ENCODE measurements around the gene MAEA.
"Not testable (repeated sequence)": the region's sequence is repeated elsewhere in the genome, so short reads cannot be mapped to it uniquely, and the experiment has no call there.

MAEA gene

DNA sequence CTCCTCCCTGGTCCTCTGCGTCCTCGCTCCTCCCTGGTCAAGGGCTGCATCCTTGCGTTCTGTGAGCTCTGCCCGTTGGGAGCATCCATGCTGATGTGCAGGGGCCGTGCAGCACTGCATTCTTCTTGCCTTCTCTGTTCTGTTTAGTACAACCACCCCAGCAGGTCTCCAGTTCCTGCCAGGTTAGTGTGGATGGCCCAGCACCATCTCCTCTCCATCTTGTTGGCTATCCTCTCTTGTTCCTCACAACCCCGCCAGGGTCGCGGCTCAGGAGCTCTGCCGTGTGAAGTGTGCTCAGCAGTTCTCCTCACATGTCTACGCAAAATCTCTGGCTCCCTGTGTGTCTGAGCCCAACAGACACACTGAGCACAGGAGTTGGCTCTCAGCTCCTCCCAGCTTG, 10.4 kb upstream of the MAEA start:
- DNase-seq (ENCODE audit: low read depth): no peak

DNA sequence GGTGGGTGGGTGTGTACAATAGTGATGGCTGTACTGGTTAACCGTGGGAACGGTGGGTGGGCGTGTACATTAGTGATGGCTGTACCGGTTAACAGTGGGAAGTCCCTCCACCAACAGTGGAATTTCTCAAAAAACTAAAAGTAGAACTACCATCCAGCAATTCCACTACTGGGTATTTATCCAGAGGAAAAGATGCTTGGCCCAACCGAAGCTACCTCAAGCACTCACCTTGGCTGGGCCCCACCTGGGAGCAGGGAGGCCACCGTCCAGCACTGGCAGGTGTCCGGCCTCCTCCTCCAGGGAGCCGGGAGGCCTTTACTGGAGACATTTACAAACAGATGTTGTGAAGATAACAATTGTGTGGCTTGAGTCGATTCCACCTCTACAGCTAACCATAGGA, 6.0 kb upstream of the MAEA start:
- DNase-seq (ENCODE audit: low read depth): no peak

DNA sequence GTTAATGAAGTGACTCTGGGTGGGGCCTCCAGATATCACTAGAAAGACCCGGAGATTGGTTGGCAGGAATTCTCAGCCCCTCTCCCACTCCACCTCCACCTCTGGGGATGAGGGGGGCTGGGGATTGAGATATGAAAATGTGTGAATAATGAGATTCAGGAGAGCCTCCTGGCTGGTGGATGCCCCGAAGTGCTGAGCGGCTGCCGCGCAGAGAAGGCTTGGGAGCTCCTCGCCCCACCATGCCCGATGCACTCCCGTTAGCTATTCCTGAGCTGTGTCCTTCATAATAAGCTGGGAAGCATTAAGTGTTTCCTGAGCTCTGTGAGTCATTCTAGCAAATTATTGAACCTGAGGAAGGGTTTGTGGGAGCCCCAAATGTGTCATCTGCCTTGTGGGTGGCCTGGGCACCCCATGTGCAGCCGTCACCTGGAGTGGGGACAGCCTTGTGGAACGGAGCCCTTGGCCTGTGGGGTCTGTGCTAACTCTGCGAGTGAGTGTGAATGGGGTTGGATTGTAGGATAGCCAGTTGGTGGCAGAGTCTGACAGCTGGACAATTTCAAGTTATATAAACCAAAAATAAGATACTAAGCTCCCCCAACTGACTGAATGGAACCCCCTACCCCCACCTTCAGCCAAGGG, 4.4 kb upstream of the MAEA start:
- no peak for DNase-seq (ENCODE audit: low read depth)

DNA sequence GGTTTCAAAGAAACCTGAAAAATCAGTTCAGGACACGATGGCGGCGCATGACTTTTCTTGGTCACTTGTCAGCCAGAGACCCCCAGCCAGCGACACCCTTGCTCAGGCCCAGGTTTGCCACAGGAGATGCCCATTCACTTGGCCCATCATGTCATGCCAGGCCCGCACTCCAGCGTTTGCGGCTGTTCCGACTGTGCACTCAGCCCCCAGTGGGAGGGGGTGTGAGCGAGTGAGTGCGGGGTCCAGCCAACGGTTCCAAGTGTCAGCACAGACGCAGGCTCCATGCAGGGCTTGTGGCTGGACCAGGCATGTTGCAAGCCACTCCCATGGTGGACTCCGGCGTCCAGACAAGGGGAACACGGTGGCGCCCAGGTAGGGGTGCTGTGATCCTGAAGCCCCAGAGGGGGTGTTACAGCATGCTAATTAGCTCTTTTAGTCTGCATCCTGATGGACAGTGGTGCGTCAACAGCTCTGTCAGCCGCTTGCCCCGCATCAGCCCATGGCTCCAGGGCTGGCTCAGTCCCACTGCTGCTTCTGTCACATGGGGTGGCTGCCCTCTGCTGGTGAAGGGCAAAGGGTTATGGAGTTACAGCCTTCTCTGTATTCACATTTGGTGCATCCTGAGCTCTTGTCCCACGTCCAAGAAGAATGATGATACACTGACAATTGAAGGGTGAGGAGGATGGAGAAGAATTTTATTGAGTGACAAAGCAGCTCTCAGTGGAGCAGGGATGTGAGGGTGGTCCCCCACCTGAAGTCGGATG, 3.7 kb upstream of the MAEA start:
- no peak for DNase-seq (ENCODE audit: low read depth)

DNA sequence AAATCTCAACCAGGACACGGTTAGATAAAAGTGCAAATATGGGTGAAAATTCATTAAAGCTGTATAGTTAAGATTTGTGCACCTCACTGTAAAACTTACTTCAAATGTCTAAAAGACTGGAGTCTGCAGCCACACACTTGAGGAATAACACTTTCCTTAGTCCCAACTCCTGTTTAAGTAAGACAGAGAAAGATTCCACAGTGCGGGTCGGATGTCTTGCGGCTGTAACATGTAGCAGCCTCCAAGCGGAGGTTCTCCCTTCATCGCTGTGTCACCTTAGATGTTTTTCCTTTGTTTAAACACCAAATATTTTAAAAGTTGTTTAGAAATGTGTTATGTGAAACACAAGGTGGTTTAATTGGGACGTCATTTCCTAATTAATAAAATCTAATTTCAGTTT, 905 bp upstream of the MAEA start:
- DNase-seq (ENCODE audit: low read depth): no peak

DNA sequence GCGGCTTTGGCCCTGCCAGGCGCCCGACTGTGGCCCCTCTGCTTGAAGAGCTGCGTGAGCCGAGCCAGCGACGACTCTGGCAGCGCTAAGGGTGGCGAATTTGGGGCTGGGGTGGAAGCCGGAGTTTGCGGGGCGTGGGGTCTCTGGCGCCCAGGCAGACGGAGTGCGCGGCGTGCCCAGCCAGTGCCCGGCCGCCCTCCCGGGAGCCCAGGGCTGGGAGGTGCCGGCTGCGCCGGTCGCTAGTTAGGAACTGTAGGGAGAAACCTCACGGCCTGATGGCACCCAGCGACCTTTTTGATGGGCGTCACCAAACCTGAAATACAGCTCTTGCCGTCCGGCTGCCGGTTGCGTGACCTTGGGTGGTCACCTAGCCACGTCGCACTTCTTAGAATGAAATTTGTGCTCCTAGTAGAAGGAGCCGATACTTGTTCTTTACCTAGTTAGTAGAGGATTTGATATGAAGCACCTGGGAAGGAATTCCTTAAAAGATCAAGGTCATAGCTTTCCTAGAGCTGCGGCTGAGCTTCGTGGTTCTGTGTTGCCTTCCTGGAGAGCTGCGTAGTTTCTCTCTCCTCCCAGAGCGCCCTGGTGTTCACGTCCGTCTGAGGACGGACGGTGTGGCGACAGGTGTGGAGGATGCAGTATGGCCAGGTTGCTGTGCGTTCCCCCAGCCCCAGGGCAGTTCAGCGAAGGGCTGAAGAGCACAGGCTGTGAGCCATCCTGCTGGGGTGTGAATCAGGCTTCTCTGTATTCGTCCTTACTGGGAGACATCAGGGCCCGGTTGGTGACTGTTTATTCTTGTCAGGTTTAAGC, 680 bp downstream of the MAEA start:
- DNase-seq (ENCODE audit: low read depth): no peak

DNA sequence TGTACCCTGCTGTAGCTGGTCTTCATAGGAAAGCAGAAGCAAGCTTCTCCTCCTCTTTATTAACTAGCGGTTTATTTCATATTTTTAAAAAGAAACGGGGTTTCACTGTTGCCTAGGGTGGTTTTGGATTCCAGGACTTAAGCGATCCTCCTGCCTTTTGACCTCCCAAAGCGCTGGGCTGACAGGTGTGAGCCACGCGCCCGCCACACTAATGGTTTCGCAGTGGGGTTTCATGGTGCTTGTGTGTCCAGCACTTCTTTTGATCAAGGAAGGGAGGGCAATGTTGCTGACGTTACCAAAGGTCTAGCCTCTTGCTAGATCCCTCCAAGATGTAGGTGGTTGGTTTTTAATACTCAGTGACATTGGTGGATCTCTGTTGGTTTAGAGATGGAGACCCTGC, 1.4 kb downstream of the MAEA start:
- no peak for DNase-seq (ENCODE audit: low read depth)

DNA sequence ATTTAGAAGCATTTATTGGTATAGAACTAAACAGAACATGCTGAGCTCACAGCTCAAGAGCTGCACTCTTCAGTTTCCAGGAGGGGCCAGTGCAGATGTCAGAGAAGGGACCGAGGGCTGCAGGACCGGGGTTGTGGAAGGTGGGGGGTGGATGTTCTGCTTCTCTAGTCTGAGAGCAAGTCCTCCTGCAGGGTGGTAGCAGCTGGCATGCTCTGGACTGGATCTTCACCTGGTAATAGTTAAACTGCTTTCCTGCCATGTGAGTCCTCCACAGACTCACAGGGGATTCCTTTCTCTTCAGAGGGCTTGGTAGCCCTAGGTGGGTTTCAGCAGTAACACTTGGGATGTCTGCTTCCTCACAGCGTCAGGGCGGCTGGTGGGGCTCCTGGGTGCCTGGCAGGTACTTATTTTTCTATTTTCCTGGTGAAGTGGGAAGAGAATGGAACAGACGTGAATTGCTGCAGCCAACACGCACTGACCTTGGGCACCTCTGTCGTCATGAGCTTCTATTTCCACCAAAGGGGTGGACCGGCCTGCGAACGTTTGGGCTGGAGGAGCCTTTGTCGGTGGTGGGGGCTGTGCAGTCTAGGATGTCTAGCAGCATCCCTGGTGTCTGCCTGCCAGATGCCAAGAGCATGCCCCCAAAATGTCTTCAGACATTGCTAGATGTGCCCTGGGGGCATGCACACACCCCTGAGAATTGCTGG, 2.5 kb downstream of the MAEA start:
- no peak for DNase-seq (ENCODE audit: low read depth)

DNA sequence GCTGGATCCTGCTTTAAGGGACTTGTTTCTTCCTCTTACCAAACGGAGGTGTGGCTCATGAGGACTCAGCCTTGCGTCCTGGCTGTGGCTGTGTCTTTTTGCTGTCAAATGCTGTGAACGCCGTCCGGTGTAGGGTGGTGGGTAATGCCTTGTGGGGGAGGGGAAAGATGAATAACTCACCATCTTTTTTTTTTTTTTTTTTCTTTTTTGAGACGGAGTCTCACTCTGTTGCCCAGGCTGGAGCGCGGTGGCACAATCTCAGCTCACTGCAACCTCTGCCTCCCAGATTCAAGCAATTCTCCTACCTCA, 3.0 kb downstream of the MAEA start:
- DNase-seq (ENCODE audit: low read depth): not testable (repeated sequence)

DNA sequence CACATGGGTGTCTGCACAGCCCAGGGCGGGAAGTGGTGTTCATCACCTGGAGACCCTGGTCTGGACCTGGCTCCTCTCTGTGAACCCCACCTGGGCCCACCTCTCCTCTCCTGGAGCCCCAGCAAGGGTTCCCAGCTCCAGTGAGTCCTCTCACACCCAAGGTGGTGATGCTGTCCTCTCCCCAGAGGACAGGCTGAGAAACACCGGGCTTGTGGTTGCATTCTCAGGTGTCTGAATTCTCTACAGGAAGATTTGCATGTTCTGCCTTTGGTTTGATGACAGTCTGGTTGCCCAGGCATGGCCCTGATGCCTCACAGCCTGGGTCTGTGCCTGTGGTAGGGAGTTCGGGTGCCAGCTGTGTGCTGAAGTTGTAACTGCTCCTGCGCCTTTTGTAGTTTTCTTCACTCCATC, 3.8 kb downstream of the MAEA start:
- DNase-seq (ENCODE audit: low read depth): no peak

DNA sequence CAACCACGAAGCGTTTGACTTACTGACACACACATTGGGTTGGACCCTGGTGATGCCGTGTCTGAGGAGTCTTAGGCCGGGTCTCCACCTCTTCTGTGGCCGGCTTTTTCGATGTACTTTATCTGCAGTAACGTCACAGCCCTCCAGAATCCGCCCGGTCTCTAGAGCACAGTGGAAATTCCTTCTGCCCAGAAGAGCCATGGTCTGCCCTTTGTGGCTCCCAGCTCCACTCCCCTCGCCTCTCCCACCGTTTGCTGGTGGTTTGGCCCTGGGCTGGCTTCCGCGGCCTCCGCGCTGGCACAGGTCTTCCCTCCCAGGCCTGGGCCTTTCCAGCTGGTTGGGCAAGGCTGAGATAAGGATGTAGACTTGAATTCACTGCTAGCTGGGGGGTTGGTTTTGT, 4.3 kb downstream of the MAEA start:
- DNase-seq (ENCODE audit: low read depth): no peak

DNA sequence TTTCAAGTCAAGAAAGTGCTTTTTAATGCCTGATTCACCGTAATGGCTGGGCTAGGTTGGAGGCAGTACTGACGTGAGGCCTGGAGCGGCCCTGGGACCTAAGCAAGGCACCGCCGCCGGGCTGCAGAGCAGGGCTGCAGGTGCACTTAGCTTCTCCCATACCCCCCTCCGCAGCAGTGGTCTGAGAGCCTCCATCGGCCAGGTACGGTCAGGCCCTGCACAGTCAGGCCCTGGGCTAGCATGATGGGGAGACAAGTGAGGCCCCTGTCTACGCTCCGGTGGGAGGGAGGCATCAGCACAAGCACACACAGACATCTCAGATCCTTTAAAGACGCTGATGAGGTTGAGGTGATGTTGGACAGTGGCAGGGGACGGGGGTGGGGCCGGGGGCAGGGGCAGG, 4.7 kb downstream of the MAEA start:
- DNase-seq (ENCODE audit: low read depth): no peak

DNA sequence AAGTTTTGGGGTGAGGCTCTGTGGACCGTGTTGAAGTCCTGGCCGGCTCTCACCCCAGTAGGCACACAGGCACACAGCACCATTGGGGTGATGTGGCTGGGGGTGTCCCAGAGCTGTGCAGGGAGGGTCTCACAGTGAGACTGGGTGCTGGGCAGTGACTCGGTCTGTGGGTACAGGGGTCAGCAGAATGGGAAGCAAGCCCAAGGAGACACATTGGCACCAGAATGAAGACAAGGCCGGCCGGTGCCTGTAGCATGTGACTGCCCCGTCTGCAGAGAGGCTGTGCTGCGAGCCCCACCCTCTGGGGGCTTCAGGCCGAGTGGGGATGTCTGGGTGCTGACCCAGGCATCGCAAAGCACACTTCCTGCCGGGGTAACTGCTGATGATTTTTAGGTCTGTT, 5.2 kb downstream of the MAEA start:
- no peak for DNase-seq (ENCODE audit: low read depth)

DNA sequence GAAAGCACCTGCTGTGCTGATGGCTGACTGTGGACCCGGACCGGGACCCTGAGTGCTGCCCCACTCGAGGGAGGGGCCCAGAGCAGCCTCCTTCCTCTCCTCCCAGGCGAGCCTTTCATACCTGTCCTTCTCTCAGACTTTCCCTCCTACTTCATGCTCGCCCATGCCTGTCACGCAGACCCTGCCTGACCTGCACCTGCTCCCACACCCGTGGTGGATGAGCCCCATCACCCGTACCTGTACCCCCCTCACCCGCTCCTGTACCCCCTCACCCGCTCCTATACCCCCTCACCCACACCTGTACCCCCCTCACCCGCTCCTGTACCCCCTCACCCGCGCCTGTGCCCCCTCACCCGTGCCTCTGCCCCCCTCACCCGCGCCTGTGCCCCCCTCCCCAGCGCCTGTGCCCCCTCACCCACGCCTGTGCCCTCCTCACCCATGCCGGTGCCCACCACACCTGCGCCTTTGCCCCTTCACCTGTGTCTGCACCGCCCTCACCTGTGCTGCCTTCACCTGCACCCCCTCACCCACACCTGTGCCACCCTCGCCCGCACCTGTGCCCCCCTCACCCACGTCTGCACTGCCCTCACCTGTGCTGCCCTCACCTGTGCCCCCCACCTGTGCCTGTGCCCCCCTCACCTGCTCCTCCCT, 5.8 kb downstream of the MAEA start:
- DNase-seq (ENCODE audit: low read depth): no peak

DNA sequence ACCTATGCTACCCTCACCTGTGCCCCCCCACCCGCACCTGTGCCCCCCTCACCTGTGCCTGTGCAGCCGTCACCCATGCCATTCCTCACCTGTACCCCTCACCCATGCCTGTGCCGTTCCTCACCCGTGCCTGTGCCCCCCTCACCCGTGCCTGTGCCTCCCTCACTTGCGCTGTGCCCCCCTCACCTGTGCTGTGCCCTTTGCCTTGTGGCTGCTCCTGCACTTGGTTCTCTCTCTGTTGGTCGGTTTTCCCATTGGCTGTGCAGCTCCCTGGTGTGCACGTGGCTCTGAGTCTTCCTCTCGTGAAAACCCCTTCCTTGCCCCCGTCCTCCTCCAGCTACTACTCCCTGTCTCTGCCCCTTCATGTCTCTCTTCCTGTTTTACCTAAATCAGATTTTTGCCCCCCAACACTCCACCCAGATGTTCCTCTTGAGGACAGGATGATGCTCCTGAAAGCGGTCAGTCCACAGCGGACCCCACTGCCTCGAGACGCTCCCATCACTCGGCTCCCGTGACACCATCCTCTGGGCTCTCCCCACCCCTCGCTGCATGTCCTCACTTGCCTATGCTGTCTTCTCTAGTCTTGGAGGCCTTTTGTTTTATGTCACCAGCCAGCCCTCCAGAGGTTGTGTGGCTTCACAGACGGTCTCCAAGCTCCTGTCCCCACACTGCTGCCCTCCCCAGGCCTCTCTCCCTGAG, 6.8 kb downstream of the MAEA start:
- DNase-seq (ENCODE audit: low read depth): no peak

DNA sequence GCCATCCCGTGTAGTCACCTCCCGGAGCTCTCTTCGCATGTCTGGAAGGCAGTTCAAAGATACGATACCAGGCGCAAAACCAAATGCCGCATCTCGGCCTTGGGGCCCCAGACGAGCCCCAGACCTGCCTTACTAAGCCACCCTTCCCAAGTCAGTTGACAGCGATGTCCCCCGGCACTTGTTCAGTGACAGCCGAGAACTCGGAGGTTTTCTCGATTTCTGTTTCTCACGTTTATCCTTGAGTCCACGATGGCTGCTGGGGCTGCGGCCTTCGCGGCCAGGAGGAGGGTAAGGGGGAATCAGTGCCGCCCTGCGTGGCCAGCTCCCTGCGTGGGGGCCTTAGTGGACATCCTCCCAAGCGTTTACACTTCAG, 7.3 kb downstream of the MAEA start:
- no peak for DNase-seq (ENCODE audit: low read depth)

DNA sequence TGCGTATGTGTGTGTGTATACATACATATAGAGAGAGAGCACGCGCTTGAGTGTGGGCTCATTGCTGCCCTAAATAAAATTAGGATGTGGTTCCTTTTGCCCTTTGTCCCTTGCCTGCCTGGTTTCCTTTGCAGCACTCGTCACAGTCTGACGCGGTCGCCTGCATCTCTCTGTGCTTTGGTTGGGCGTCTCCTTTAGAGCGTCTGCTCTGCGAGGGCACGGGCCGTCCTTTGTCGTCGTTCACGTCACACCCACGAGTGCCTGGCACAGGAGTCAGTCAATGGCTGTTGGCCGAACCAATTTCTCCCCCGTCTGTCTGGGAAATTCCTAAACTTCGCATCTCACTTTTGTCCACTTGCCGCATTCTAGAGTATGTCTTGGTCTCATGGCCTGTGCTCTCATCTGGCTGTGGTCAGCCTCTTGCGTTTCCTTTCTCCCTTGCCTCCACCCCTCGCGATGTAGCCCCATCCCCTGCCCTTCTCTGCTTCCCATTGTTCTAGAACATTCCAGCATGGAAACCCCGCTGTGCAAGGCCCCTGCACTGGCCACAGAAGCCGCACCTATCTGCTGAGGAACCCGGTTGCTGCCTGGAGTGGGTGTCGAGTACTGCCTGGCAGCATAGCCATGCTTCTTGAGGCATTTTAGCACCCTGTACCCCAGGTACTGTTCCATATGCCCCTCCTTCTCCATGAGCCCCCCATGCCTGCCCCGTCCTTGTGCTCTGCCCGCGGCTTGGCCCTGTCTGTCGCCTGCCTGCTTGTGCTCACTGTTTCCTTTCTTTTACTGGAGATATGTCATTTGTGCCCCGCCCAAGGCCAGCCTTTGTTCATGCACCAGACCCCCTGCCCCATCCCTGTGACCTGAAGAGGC, 8.0 kb downstream of the MAEA start:
- DNase-seq (ENCODE audit: low read depth): no peak

DNA sequence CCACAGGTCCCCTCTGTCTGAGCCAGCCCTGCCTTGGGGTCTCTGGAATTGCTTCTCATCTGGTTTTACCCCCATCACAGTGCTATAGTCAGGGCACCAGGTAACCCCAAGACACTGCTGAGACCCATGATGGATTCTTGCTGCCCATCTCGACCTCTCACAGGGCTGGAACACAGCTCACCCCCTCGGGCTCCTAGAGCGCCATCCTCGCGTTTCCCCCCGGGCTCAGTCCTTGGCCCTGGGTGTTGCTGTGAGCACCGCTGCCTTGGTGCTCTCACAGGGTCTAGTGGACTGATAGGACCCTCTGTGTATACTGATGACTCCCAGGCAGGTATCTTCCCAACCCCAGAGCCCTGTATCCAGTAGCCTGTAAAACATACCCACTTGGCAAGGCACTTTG, 8.8 kb downstream of the MAEA start:
- DNase-seq (ENCODE audit: low read depth): no peak

DNA sequence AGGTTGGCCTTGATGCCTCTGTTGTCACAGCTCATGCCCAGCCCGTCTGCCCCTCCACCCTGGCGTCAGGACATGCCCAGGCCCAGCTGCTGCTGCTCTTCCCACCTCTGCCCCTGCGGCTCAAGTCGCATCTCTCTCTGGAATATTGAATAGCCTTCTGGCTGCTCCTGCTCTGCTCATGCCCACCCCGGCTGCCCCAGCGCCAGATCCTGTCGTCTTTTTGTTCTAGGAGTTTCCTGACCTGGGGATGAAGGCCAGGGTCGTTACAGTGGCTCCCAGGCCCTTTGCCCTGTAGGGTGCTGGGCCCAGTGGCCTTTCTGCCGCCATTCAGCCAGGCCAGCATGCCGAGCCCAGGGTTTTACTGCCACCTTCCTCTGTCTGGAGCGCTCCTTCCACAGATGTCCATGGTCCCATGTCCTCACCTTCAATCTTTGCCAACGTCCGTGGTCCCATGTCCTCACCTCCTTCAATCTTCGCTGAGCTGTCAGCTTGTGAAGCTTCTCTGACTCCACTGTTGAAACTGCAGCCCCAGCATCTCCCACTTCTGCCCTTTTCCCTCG, 9.7 kb downstream of the MAEA start:
- no peak for DNase-seq (ENCODE audit: low read depth)

All from GM04504 (cell line).